ENCODE data around the gene ITGA5. TPM values are rescaled to one million over a fixed set of nuclear protein-coding genes. Genes with fewer than 3 reads are reported as not detected.

The ITGA5 gene
- total and polyA plus RNA-seq, 9 of the 15 experiments (the other 6 are each of a cell fraction or from before 2014, with no cell fraction given): 9.1 to 82.1 (median 47.4) TPM

DNA sequence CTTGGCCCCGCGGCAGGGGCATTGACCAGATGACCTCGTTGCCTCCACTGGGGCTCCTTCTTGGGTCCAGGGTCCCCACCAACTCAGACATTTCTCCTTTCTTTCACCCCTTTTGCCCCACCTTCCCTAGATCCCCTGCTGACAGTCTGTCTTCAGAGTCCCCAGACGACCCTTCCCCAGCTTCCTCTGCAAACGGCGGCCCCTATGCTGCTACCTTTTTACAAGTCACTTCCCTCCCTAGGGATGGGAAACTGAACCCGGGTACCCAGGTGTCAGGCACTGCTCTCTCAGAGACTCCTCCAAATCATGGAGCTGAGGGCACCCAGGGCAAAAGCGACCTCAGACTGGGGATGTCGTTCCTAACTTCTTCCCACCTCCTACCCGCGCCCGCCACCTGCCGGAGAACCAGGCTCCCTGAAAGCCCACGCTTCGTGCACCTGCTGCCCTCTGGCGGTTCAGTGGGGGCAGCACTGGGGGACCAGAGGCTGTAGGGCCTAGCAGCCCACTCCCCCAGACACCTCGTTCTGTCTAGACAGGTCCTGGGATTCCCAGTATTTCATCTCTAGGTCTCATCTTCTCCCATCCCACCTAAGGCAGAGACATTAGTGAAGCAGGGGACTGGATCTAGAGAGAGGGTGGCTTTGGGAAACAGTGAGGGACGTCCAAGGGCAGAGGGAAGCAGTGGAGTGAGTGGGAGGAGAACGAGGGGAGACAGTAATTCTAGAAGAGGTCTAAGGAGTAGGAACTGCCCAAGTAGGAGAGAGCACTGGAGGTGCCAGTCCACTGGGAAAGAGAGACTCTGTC, 39.5 kb downstream of the ITGA5 start (continued):
- TF ChIP-seq, protein P1, sequence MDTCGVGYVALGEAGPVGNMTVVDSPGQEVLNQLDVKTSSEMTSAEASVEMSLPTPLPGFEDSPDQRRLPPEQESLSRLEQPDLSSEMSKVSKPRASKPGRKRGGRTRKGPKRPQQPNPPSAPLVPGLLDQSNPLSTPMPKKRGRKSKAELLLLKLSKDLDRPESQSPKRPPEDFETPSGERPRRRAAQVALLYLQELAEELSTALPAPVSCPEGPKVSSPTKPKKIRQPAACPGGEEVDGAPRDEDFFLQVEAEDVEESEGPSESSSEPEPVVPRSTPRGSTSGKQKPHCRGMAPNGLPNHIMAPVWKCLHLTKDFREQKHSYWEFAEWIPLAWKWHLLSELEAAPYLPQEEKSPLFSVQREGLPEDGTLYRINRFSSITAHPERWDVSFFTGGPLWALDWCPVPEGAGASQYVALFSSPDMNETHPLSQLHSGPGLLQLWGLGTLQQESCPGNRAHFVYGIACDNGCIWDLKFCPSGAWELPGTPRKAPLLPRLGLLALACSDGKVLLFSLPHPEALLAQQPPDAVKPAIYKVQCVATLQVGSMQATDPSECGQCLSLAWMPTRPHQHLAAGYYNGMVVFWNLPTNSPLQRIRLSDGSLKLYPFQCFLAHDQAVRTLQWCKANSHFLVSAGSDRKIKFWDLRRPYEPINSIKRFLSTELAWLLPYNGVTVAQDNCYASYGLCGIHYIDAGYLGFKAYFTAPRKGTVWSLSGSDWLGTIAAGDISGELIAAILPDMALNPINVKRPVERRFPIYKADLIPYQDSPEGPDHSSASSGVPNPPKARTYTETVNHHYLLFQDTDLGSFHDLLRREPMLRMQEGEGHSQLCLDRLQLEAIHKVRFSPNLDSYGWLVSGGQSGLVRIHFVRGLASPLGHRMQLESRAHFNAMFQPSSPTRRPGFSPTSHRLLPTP (IDR thresholded peaks at IDR 0.05; ENCODE audit: borderline replicate concordance, extremely low read depth, insufficient read length): no peak
- TF ChIP-seq ELK3 (CRISPR knock-in tag; IDR thresholded peaks at IDR 0.05): no peak
- TF ChIP-seq ZFX (CRISPR knock-in tag; IDR thresholded peaks at IDR 0.05): peak; percentile 71
- no peak for TF ChIP-seq ZNF778 (CRISPR knock-in tag; IDR thresholded peaks at IDR 0.05)
- no peak for TF ChIP-seq BRF1 (IDR thresholded peaks at IDR 0.05; ENCODE audit: borderline replicate concordance, extremely low read depth, insufficient read length)
- 0 out of 2 replicates have a peak, but pooled peaks have one; percentile 31 for TF ChIP-seq PHF21A (IDR thresholded peaks at IDR 0.05; ENCODE audit: borderline replicate concordance, low read depth)
- no peak for TF ChIP-seq ZBTB2 (IDR thresholded peaks at IDR 0.05)
- no peak for TF ChIP-seq GTF2A2 (tag; IDR thresholded peaks at IDR 0.05)
- no peak for TF ChIP-seq PHTF2 (CRISPR knock-in tag; IDR thresholded peaks at IDR 0.05)
- TF ChIP-seq SRF (CRISPR knock-in tag; IDR thresholded peaks at IDR 0.05): no peak
- TF ChIP-seq HCFC1 (IDR thresholded peaks at IDR 0.05; ENCODE audit: low read depth, low read length): peak; percentile 53; the same call in 1 of the 2 replicates
- TF ChIP-seq GATAD2B (IDR thresholded peaks at IDR 0.05; ENCODE audit: borderline replicate concordance): peak; percentile 78
- no peak for TF ChIP-seq GTF2F1 (IDR thresholded peaks at IDR 0.05; ENCODE audit: low read depth, low read length)
- TF ChIP-seq RREB1 (CRISPR knock-in tag; IDR thresholded peaks at IDR 0.05): no peak
- no peak for TF ChIP-seq JUNB (CRISPR knock-in tag; conservative IDR thresholded peaks at IDR 0.05)
- no peak for TF ChIP-seq XRCC4 (IDR thresholded peaks at IDR 0.05; ENCODE audit: extremely low read depth, insufficient read depth, insufficient read length)
